ENCODE measurements around the gene FOXS1.

FOXS1 gene

DNA sequence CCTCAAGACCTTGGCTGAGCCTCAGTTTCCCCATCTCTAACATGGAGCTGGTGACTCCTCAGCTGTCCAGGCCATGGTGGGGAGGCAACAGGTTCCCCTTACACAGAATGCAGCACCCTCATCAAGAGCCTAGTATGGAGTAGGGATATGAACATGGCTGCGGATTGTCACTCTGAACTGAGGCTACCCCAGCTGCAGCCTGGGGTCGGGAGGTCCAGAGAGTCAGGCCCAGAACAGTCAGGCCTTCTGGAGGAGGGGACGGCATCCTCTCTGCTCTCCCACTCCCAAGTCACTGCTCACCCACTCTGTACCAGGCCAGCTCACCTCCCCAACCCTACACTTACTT, 1.4 kb upstream of the FOXS1 start:
- peaks cover 70% of the 10 kb centered on the region for H3K27me3 ChIP-seq (replicated peaks; ENCODE audit: control insufficient read depth, insufficient read depth, low read length)
- no peak overlapping the region for H3K9ac ChIP-seq (ENCODE audit: low read length)
- H3K9me3 ChIP-seq (ENCODE audit: control insufficient read depth, low read length), result no peaks in the 10 kb centered on the region
- H3K4me3 ChIP-seq (ENCODE audit: low read length), result no peak overlapping the region
- no peaks in the 10 kb centered on the region for H3K36me3 ChIP-seq (ENCODE audit: control insufficient read depth, insufficient read depth, low read length, severe bottlenecking)
- peaks cover 16% of the 10 kb centered on the region for H3K4me1 ChIP-seq (ENCODE audit: control insufficient read depth, insufficient read depth, low read length)
- DNase-seq (ENCODE audit: low read depth), result no peak

DNA sequence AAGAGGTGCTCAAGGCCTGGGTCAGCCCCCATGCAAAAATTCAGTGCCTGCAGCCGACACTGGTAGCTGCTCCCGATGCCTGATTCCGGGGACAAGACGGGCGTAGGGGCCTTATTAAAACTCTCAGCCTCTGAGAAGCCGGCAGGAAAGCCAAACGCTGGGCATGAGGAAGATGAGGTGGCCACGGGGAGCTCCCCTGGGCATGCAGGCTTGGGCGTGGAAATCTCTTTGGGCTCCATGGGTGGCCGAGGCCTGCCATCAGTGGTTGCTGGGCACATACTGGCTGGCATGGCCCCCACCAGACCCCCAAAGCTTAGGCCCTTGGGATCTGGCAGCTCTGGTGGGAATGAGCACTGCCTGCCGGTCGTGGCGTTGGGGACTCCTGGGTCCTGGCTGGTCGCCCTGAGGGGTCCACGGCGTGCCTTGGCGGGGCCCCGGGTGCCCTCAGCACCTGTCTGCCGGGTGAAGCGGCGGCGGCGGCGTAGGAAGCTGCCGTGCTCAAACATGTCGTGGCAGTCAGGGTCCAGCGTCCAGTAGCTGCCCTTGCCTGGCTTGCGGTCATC, 586 bp downstream of the FOXS1 start:
- H3K9me3 ChIP-seq (ENCODE audit: control insufficient read depth, low read length), result no peaks in the 10 kb centered on the region
- peaks cover 51% of the 10 kb centered on the region for H3K27me3 ChIP-seq (replicated peaks; ENCODE audit: control insufficient read depth, insufficient read depth, low read length)
- no peak for DNase-seq (ENCODE audit: low read depth)
- H3K4me3 ChIP-seq (ENCODE audit: low read length), result no peak overlapping the region
- H3K36me3 ChIP-seq (ENCODE audit: control insufficient read depth, insufficient read depth, low read length, severe bottlenecking), result no peaks in the 10 kb centered on the region
- no peak overlapping the region for H3K9ac ChIP-seq (ENCODE audit: low read length)
- peaks cover 17% of the 10 kb centered on the region for H3K4me1 ChIP-seq (ENCODE audit: control insufficient read depth, insufficient read depth, low read length)

DNA sequence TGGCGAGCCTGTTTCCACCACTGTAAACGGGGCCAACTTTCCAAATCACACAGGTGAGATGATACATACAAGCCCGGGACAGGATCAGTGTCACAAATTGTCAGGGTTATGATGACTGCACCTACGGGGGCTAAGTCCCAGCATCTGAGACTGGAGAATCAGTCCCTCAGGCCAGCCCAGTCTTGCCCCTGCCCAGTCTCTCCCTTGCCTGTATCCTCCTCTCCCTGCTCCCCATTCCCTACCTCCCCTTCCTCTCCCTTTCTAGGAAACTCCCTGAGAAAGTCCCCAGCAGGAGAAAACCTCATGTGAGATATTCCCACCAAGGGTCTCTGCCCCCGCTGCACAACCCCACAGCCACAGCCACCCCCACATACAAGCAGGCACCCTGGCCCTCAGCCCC, 1.5 kb downstream of the FOXS1 start:
- Histone ChIP-seq H3K9ac (ENCODE audit: low read length) (no peak overlapping the region), H3K27me3 (replicated peaks; ENCODE audit: control insufficient read depth, insufficient read depth, low read length) (peaks cover 41% of the 10 kb centered on the region), H3K9me3 (ENCODE audit: control insufficient read depth, low read length) (no peaks in the 10 kb centered on the region), H3K4me3 (ENCODE audit: low read length) (no peak overlapping the region), H3K4me1 (ENCODE audit: control insufficient read depth, insufficient read depth, low read length) (peaks cover 17% of the 10 kb centered on the region), H3K36me3 (ENCODE audit: control insufficient read depth, insufficient read depth, low read length, severe bottlenecking) (no peaks in the 10 kb centered on the region)
- no peak for DNase-seq (ENCODE audit: low read depth)

DNA sequence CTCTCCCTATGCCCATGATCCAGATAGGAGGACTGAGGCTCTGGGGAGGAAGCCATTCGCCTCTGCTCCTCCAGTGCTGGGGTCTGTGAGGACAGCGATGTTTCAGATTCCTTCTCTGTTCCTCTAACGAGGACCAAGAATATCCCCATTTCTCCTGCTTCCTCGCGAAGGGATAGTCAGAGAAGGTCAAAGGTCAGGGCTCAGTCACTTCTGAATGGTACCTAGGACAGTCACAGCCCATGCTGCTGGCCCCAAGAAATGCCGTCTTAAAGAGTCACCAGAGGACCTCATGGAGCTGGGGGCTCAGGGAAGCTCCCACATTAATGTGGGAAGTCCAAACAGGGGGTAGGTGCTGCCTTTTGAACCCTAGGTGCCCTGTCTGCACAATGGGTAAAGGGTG, 2.1 kb downstream of the FOXS1 start:
- H3K4me3 ChIP-seq (ENCODE audit: low read length), result no peak overlapping the region

DNA sequence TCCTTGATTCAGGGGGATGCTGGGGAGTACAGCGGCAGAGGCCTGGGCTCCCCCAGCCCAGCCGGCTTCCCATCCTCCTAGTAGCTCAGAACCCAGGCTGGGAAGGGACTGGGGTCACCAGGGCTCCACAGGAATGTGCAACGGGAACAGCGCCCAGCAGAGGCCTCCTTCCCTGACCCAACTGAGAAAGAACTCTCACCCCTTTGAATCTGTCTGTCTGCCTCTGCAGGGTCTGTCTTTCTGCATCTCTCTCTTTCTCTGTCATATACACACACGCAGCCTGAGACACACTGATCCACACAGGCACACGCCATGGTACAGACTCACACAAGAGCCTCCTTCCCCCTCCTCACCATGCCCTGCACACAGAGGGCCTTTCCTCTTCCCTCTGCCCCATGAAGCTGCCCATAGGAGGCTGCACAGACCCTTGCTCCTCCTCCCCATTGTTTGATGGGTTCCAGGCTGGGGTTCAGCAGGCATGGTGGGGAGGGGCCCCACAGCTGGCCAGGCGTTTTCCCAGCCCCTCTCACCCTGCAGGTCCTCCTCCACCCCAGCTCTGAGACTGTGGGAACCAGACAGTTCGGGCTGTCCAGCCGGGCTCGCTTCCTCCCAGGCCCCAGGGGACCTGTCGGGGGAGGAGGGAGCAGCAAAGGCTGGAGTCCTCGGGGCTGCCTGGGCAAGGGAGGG, 2.8 kb downstream of the FOXS1 start:
- Histone ChIP-seq H3K4me1 (ENCODE audit: control insufficient read depth, insufficient read depth, low read length) (peaks cover 23% of the 10 kb centered on the region), H3K36me3 (ENCODE audit: control insufficient read depth, insufficient read depth, low read length, severe bottlenecking) (no peaks in the 10 kb centered on the region), H3K27me3 (replicated peaks; ENCODE audit: control insufficient read depth, insufficient read depth, low read length) (peaks cover 34% of the 10 kb centered on the region), H3K9me3 (ENCODE audit: control insufficient read depth, low read length) (no peaks in the 10 kb centered on the region), H3K9ac (ENCODE audit: low read length) (no peak overlapping the region), H3K4me3 (ENCODE audit: low read length) (no peak overlapping the region)
- DNase-seq (ENCODE audit: low read depth), result peak; percentile 40

More for the DNA sequence above, 2.1 kb downstream of the FOXS1 start:
- Histone ChIP-seq H3K27me3 (replicated peaks; ENCODE audit: control insufficient read depth, insufficient read depth, low read length) (peaks cover 36% of the 10 kb centered on the region), H3K36me3 (ENCODE audit: control insufficient read depth, insufficient read depth, low read length, severe bottlenecking) (no peaks in the 10 kb centered on the region), H3K9me3 (ENCODE audit: control insufficient read depth, low read length) (no peaks in the 10 kb centered on the region), H3K9ac (ENCODE audit: low read length) (no peak overlapping the region), H3K4me1 (ENCODE audit: control insufficient read depth, insufficient read depth, low read length) (peaks cover 20% of the 10 kb centered on the region)
- DNase-seq (ENCODE audit: low read depth), result no peak

DNA sequence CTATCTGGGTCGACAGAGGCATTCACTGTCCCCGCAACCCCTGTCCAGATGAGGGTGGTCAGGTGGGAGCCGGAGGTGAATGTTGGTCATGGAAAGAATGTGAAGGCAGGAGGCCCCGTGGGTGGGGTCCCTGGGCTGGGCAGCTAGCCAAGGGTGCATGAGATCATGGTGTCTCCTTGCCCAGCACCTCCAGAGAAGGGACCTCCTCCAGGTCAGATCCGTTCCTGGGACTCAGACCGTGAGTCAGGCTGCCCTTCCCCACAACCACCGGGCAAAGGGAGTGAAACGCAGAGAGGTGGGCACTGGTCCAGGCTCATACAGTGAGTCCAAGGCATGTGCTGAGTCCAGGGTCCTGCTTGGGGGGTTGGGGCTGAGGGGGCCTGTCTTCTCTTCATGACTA, 3.5 kb downstream of the FOXS1 start:
- Histone ChIP-seq H3K36me3 (ENCODE audit: control insufficient read depth, insufficient read depth, low read length, severe bottlenecking) (no peaks in the 10 kb centered on the region), H3K9ac (ENCODE audit: low read length) (no peak overlapping the region), H3K9me3 (ENCODE audit: control insufficient read depth, low read length) (no peaks in the 10 kb centered on the region), H3K4me1 (ENCODE audit: control insufficient read depth, insufficient read depth, low read length) (peaks cover 30% of the 10 kb centered on the region), H3K4me3 (ENCODE audit: low read length) (no peak overlapping the region), H3K27me3 (replicated peaks; ENCODE audit: control insufficient read depth, insufficient read depth, low read length) (peaks cover 27% of the 10 kb centered on the region)
- DNase-seq (ENCODE audit: low read depth), result peak; percentile 42

DNA sequence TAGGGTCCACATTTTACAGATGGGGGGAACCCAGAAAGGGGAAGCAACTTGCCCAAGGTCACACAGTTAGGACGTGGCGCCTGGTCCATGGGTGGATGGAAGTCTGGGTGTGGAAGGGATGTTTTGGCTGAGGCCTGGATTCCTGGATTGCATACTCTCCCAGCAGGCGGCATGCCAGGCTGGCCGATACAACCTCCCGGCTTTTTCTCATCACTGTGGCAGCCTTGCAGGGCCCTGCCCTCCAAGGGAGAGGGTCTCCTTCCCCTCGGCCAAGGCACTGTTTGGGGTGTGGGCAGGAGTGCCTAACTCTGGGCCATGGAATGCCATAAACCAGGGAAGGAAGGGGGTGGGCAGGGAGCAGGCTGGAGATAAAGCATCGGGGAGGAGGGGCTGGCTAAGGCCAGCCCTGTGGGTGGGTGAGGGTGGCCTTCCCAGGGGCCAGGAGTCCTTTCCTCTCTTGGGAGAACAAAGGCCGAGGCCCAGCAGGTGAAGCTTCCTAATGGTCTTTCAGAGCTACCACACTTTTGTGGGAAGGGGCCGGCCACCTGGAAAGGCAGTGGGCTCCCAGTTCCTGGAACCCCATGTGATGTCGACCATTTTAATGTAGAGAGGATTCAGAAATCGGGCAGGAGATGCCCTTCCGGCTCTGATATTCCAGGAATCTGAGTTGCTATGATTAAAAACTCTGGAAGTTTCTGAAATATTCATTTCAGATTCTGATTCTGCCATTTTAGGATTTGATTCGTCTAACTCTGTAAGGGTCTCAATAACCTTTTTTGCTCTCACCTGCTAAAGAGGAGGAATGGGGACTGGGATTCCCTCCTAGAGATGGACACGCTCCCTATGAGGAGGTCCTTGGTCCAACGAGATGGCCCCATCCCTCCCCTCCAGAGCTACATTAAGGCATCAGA, 4.2 kb downstream of the FOXS1 start:
- Histone ChIP-seq H3K27me3 (replicated peaks; ENCODE audit: control insufficient read depth, insufficient read depth, low read length) (peaks cover 20% of the 10 kb centered on the region), H3K9ac (ENCODE audit: low read length) (no peak overlapping the region), H3K4me1 (ENCODE audit: control insufficient read depth, insufficient read depth, low read length) (peaks cover 38% of the 10 kb centered on the region), H3K36me3 (ENCODE audit: control insufficient read depth, insufficient read depth, low read length, severe bottlenecking) (no peaks in the 10 kb centered on the region), H3K9me3 (ENCODE audit: control insufficient read depth, low read length) (no peaks in the 10 kb centered on the region), H3K4me3 (ENCODE audit: low read length) (no peak overlapping the region)
- no peak for DNase-seq (ENCODE audit: low read depth)

DNA sequence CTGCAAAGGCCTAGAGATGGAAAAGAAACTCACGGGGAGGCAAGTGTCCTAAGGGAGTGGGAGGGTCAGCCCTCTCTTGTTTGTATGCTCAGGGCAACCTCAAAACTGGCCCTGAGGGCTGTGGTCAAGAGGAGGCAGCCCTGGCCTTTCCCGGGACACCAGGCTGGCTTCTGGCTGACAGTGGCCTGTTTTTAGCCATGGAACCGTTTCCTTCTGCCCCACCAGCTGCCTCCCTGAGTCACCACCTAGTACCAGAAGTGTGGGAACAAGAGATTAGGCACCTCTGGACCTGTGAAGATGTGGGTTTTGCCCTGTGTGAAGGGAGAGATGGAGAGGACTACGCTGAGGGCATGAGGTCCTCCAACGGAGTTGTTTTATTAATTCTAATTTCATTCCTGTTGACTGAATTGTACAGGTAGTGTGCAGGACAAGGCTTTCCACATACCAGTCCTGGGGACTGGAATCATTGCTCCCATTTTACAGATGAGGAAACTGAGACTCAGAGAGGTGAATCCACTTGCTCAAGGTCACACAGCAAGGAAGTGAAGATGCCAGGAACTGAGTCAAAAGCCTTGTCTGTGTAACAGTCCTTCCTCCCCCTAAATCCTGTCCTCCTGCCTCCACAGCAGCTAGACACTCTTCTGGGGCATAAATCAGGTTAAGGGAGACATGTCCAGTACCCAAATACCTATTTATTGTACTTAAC, 5.5 kb downstream of the FOXS1 start:
- Histone ChIP-seq H3K36me3 (ENCODE audit: control insufficient read depth, insufficient read depth, low read length, severe bottlenecking) (no peaks in the 10 kb centered on the region), H3K27me3 (replicated peaks; ENCODE audit: control insufficient read depth, insufficient read depth, low read length) (peaks cover 19% of the 10 kb centered on the region), H3K4me1 (ENCODE audit: control insufficient read depth, insufficient read depth, low read length) (peaks cover 42% of the 10 kb centered on the region), H3K9me3 (ENCODE audit: control insufficient read depth, low read length) (no peaks in the 10 kb centered on the region), H3K9ac (ENCODE audit: low read length) (no peak overlapping the region), H3K4me3 (ENCODE audit: low read length) (no peak overlapping the region)
- DNase-seq (ENCODE audit: low read depth), result no peak

DNA sequence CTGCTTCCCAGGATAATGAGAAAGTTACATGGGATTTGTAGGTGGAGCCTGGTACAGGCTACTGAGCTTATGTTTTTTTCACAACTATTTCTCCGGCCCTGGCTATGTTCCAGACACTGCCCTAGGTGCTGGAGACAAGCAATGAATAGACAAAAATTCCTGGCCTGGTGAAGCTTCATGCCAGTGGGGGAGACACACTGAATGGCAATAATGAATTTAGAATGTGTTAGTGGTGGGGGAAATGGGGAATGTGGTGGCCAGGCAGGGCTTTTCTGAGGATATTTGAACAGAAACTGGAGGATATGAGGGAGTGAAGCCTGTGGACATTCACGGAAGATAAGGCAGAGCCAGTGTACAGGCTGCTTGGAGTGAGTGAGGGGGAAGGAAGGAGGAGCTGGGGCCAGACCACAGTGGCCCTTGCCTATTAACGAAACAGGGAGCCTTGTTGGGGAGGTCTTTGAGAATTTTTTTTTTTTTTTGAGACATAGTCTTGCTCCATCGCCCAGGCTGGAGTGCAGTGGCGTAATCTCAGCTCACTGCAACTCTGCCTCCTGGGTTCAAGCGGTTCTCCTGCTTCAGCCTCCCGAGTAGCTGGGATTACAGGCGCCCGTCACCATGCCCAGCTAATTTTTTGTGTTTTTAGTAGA, 6.6 kb downstream of the FOXS1 start:
- Histone ChIP-seq H3K9me3 (ENCODE audit: control insufficient read depth, low read length) (no peaks in the 10 kb centered on the region), H3K9ac (ENCODE audit: low read length) (no peak overlapping the region), H3K36me3 (ENCODE audit: control insufficient read depth, insufficient read depth, low read length, severe bottlenecking) (no peaks in the 10 kb centered on the region), H3K27me3 (replicated peaks; ENCODE audit: control insufficient read depth, insufficient read depth, low read length) (peaks cover 25% of the 10 kb centered on the region), H3K4me3 (ENCODE audit: low read length) (no peak overlapping the region), H3K4me1 (ENCODE audit: control insufficient read depth, insufficient read depth, low read length) (peaks cover 42% of the 10 kb centered on the region)
- no peak for DNase-seq (ENCODE audit: low read depth)

DNA sequence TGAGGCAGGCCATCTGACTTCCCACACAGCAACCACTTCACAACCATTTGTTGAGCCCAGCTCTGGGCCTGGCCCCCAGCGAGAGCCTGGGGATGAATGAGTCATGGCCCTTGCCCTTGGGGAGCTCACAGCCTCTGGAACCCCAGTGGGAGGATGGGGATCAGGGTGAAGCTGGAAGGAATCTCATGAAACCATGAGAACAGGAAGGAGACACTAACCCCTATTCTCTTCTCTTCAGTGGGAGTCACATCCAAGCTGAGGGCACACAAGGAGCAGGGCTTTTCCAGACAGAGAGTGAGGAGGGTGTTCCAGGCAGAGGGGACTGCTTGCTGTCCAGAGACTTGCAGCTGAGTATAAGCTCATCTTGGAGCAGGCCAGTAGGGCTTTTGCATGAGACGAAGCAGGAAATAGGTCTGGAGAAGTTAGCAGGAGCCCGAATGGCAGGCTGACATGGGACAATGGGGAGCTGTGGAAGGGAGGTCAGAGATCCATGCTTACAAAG, 7.5 kb downstream of the FOXS1 start:
- H3K36me3 ChIP-seq (ENCODE audit: control insufficient read depth, insufficient read depth, low read length, severe bottlenecking), result no peaks in the 10 kb centered on the region
- no peaks in the 10 kb centered on the region for H3K9me3 ChIP-seq (ENCODE audit: control insufficient read depth, low read length)
- H3K4me3 ChIP-seq (ENCODE audit: low read length), result no peak overlapping the region
- H3K9ac ChIP-seq (ENCODE audit: low read length), result no peak overlapping the region
- peaks cover 25% of the 10 kb centered on the region for H3K27me3 ChIP-seq (replicated peaks; ENCODE audit: control insufficient read depth, insufficient read depth, low read length)
- H3K4me1 ChIP-seq (ENCODE audit: control insufficient read depth, insufficient read depth, low read length), result peaks cover 38% of the 10 kb centered on the region
- DNase-seq (ENCODE audit: low read depth), result no peak
